Left ventricle myocardium inferior (tissue), 1 donor: Measurements from ENCODE around the gene ZNHIT1. TPM values are rescaled to one million over a fixed set of nuclear protein-coding genes. Genes with fewer than 3 reads are reported as not detected.
A peak's percentile ranks its signal among the peaks of the same experiment; 100 is the strongest.

ENCODE experiments used
- DNase-seq: peaks from one replicate; pipeline ENCODE4 v3.0.0-alpha.2; 2020
- H3K27ac ChIP-seq: fragments of 200-600 bp; replicated peaks from 2 replicates; pipeline ENCODE4 v1.8.0; 2021
- H3K27me3 ChIP-seq: fragments of 200-600 bp; 2 replicates; pipeline ENCODE4 v1.8.0; 2021; ENCODE audit warnings: low read depth
- H3K36me3 ChIP-seq: fragments of 200-600 bp; 2 replicates; pipeline ENCODE4 v1.8.0; 2021
- H3K4me1 ChIP-seq: fragments of 200-600 bp; 2 replicates; pipeline ENCODE4 v1.8.0; 2021
- H3K4me3 ChIP-seq: fragments of 200-600 bp; 2 replicates; pipeline ENCODE4 v1.8.0; 2021; ENCODE audit warnings: mild to moderate bottlenecking, moderate library complexity
- H3K9me3 ChIP-seq: fragments of 200-600 bp; replicated peaks from 2 replicates; pipeline ENCODE4 v1.8.0; 2021
- intact Hi-C: fragments of 100-400 bp; cut with micrococcal nuclease; formaldehyde crosslinking; loops from one replicate; pipeline ENCODE4 v1.11.0; 2022
- total RNA-seq: library from RNA; stranded (reverse); fragmentation: NEBNext Ultra II Directional; extraction: Animal tissue kit (Norgen Biotek cat#: 25700); gene quantifications from one replicate; pipeline ENCODE4 v1.2.1, GENCODE V29; 2021
- TF ChIP-seq, protein P1 (sequence below): fragments of 200-600 bp; IDR thresholded peaks from 2 replicates; pipeline ENCODE4 v1.8.0; 2021; ENCODE audit warnings: antibody characterized with exemption, mild to moderate bottlenecking, borderline replicate concordance
- donor health status: DM: no; HTN: yes; CAD: no; lungs with severe emphysema.

ZNHIT1 gene
- total RNA-seq, 1 donor from 2014 or later: 56.9 TPM

GRCh38 chr7:101237206-101238067 is 19.5 kb downstream of the ZNHIT1 start, which contains the start of gene CLDN15:
Gene CLDN15 (minus strand): TSS chr7:101237802. CDS start chr7:101237581, 221 bp downstream.
- TF ChIP-seq, protein P1, sequence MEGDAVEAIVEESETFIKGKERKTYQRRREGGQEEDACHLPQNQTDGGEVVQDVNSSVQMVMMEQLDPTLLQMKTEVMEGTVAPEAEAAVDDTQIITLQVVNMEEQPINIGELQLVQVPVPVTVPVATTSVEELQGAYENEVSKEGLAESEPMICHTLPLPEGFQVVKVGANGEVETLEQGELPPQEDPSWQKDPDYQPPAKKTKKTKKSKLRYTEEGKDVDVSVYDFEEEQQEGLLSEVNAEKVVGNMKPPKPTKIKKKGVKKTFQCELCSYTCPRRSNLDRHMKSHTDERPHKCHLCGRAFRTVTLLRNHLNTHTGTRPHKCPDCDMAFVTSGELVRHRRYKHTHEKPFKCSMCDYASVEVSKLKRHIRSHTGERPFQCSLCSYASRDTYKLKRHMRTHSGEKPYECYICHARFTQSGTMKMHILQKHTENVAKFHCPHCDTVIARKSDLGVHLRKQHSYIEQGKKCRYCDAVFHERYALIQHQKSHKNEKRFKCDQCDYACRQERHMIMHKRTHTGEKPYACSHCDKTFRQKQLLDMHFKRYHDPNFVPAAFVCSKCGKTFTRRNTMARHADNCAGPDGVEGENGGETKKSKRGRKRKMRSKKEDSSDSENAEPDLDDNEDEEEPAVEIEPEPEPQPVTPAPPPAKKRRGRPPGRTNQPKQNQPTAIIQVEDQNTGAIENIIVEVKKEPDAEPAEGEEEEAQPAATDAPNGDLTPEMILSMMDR: no peak
- Histone ChIP-seq H3K4me3 (peak within 1 kb of the TSS; percentile 47), H3K27me3 (no peaks in the 10 kb centered on the region), H3K27ac (peak within 1 kb of the TSS; percentile 87), H3K9me3 (no peaks in the 10 kb centered on the region), H3K36me3 (peaks cover 26% of the 10 kb centered on the region), H3K4me1 (peaks cover 58% of the 10 kb centered on the region)
- intact Hi-C loops: no loop called here
- peak; percentile 86 for DNase-seq

DNA sequence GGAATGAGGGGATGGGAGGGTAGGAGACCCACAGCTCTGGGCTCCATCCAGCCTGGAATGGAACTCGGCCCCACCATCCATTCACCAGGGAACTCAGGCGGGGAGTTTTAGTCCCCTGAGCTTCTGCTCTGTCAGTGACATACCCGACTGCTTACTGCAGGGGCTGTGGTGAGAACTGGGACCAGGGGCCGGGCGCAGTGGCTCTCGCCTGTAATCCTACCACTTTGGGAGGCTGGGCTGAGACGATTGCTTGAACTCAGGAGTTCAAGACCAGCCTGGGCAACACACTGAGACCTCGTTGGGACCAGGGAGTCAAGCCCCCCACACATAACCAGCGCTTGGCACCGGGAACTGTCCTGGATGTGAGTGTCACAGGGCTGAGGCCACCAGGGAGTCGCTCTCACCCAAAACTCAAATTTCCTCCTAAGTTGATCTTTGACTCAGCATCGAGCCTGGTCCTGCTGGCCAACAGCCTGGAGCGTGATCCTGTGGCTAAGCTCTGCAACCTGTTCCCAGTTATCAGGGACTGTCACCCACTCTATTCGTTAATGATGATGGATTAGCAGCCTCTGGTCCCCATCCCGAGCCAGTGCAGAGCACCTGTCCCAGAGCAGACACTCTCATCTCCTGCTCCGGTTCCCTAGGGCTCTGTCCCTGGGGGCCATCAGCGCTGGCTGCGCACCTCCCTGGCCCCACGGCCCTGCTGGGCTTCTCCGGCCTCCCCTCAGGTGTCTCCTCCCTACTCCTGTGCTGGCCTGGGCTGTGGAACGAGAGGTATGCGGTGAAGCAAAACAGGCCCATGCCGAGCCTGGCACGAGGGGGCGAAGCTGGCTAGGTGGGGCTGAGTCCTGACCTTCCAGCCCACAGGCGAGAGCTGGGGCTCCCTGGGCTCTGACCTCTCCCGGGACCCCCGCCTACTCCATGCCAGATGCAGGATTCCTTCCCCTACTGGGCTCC is 20.5 kb downstream of the ZNHIT1 start:
- Histone ChIP-seq H3K27ac (peak overlapping the region; percentile 87), H3K36me3 (peaks cover 26% of the 10 kb centered on the region), H3K9me3 (no peaks in the 10 kb centered on the region), H3K27me3 (no peaks in the 10 kb centered on the region), H3K4me1 (peaks cover 66% of the 10 kb centered on the region), H3K4me3 (peak overlapping the region; percentile 47)
- intact Hi-C loops: no loop called here
- DNase-seq: no peak
- TF ChIP-seq, protein P1: no peak

DNA sequence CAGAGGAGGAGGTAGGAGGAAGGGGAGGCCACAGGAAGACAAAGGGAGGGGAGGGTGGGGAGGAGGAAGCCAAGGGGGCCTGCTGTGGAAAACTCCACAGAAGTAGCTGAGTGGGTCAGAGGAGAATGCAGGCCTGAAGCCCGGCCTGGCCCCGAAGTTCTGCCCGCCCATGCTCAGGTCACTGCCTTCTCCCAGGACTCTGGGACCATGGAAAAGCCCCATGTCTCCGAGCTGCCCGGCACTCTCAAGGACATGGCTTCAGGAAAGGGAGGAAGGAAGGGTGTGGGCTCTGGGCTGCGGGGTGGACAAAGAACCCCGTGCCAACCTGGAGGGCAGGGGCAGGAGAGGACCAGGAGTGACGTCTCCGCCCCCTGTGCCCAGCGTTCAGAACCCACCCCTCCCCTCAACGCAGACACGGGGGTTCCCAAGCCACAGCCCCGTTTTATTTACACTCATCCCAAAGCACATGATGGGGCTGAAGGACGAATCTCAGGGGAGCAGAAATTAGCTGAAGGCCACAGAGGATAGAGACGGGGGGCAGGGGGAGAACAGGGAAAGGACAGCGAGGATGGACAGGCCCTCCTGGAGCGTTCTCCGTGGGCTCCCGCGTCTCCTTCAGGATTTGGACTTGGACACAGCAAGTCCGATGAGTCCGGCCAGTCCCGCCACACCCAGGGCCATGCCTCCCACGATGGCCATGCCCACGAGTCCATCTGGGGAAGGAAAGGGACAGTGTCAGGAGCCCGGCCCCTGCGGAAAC is 21.4 kb downstream of the ZNHIT1 start:
- DNase-seq: no peak
- peaks cover 26% of the 10 kb centered on the region for H3K36me3 ChIP-seq
- peaks cover 73% of the 10 kb centered on the region for H3K4me1 ChIP-seq
- no peaks in the 10 kb centered on the region for H3K27me3 ChIP-seq
- TF ChIP-seq, protein P1: no peak
- intact Hi-C loops: no loop called here
- no peaks in the 10 kb centered on the region for H3K9me3 ChIP-seq
- peak overlapping the region; percentile 87 for H3K27ac ChIP-seq
- no peak overlapping the region for H3K4me3 ChIP-seq

- Histone ChIP-seq H3K36me3 (peaks cover 26% of the 10 kb centered on the region), H3K9me3 (no peaks in the 10 kb centered on the region), H3K4me1 (peaks cover 79% of the 10 kb centered on the region), H3K4me3 (no peak overlapping the region), H3K27me3 (no peaks in the 10 kb centered on the region), H3K27ac (peak overlapping the region; percentile 87)
- DNase-seq: no peak
- intact Hi-C loops: no loop called here
- TF ChIP-seq, protein P1: no peak
Observed at GRCh38 chr7:101239951-101240220, 21.9 kb downstream of the ZNHIT1 start.
